ENCODE data around the gene FMN2.

The FMN2 gene

GRCh38 chr1:240385551-240385950 lies 293.9 kb downstream of the FMN2 start:
- Mint-ChIP-seq H3K4me3 (no peak overlapping the region), H3K27me3 (no peaks in the 10 kb centered on the region), H3K4me1 (ENCODE audit: low read depth) (no peaks in the 10 kb centered on the region), H3K9me3 (peaks cover 5% of the 10 kb centered on the region), H3K36me3 (ENCODE audit: low read depth) (peaks cover 3% of the 10 kb centered on the region), H3K27ac (no peak overlapping the region)
- DNase-seq: no peak

GRCh38 chr1:240385985-240386978 lies 294.6 kb downstream of the FMN2 start:
- no peaks in the 10 kb centered on the region for H3K27me3 Mint-ChIP-seq
- H3K36me3 Mint-ChIP-seq (ENCODE audit: low read depth): no peaks in the 10 kb centered on the region
- no peak overlapping the region for H3K4me3 Mint-ChIP-seq
- DNase-seq: no peak
- no peaks in the 10 kb centered on the region for H3K4me1 Mint-ChIP-seq (ENCODE audit: low read depth)
- H3K27ac Mint-ChIP-seq: no peak overlapping the region
- H3K9me3 Mint-ChIP-seq: peaks cover 5% of the 10 kb centered on the region

GRCh38 chr1:240387051-240387450 lies 295.4 kb downstream of the FMN2 start:
- Mint-ChIP-seq H3K27me3 (no peaks in the 10 kb centered on the region), H3K36me3 (ENCODE audit: low read depth) (no peaks in the 10 kb centered on the region), H3K4me1 (ENCODE audit: low read depth) (no peaks in the 10 kb centered on the region), H3K9me3 (no peaks in the 10 kb centered on the region), H3K27ac (no peak overlapping the region), H3K4me3 (no peak overlapping the region)
- no peak for DNase-seq

GRCh38 chr1:240391660-240392260 lies 300.1 kb downstream of the FMN2 start:
- no peaks in the 10 kb centered on the region for H3K36me3 Mint-ChIP-seq (ENCODE audit: low read depth)
- H3K4me1 Mint-ChIP-seq (ENCODE audit: low read depth): no peaks in the 10 kb centered on the region
- no peaks in the 10 kb centered on the region for H3K27me3 Mint-ChIP-seq
- no peak for DNase-seq
- peaks cover 4% of the 10 kb centered on the region for H3K9me3 Mint-ChIP-seq
- no peak overlapping the region for H3K27ac Mint-ChIP-seq
- H3K4me3 Mint-ChIP-seq: no peak overlapping the region

GRCh38 chr1:240394353-240394752 lies 302.7 kb downstream of the FMN2 start:
- Mint-ChIP-seq H3K27ac (no peak overlapping the region), H3K4me3 (no peak overlapping the region), H3K4me1 (ENCODE audit: low read depth) (no peaks in the 10 kb centered on the region), H3K27me3 (no peaks in the 10 kb centered on the region), H3K36me3 (ENCODE audit: low read depth) (no peaks in the 10 kb centered on the region), H3K9me3 (peaks cover 6% of the 10 kb centered on the region)
- DNase-seq: no peak

- no peaks in the 10 kb centered on the region for H3K36me3 Mint-ChIP-seq (ENCODE audit: low read depth)
- no peak overlapping the region for H3K4me3 Mint-ChIP-seq
- no peak for DNase-seq
- peaks cover 6% of the 10 kb centered on the region for H3K9me3 Mint-ChIP-seq
- no peak overlapping the region for H3K27ac Mint-ChIP-seq
- no peaks in the 10 kb centered on the region for H3K4me1 Mint-ChIP-seq (ENCODE audit: low read depth)
- H3K27me3 Mint-ChIP-seq: no peaks in the 10 kb centered on the region
Measured at GRCh38 chr1:240395336-240395735, 303.7 kb downstream of the FMN2 start.

GRCh38 chr1:240399381-240399780 lies 307.7 kb downstream of the FMN2 start:
- peaks cover 2% of the 10 kb centered on the region for H3K9me3 Mint-ChIP-seq
- DNase-seq: no peak
- no peaks in the 10 kb centered on the region for H3K36me3 Mint-ChIP-seq (ENCODE audit: low read depth)
- H3K27me3 Mint-ChIP-seq: no peaks in the 10 kb centered on the region
- H3K27ac Mint-ChIP-seq: no peak overlapping the region
- no peak overlapping the region for H3K4me3 Mint-ChIP-seq
- H3K4me1 Mint-ChIP-seq (ENCODE audit: low read depth): no peaks in the 10 kb centered on the region

- H3K27me3 Mint-ChIP-seq: no peaks in the 10 kb centered on the region
- no peaks in the 10 kb centered on the region for H3K4me1 Mint-ChIP-seq (ENCODE audit: low read depth)
- no peak overlapping the region for H3K27ac Mint-ChIP-seq
- no peaks in the 10 kb centered on the region for H3K36me3 Mint-ChIP-seq (ENCODE audit: low read depth)
- DNase-seq: no peak
- peaks cover 2% of the 10 kb centered on the region for H3K9me3 Mint-ChIP-seq
- H3K4me3 Mint-ChIP-seq: no peak overlapping the region
Measured at GRCh38 chr1:240401731-240402130, 310.0 kb downstream of the FMN2 start.

GRCh38 chr1:240402326-240402725 lies 310.6 kb downstream of the FMN2 start:
- Mint-ChIP-seq H3K9me3 (no peaks in the 10 kb centered on the region), H3K27ac (no peak overlapping the region), H3K36me3 (ENCODE audit: low read depth) (no peaks in the 10 kb centered on the region), H3K4me3 (no peak overlapping the region), H3K4me1 (ENCODE audit: low read depth) (no peaks in the 10 kb centered on the region), H3K27me3 (no peaks in the 10 kb centered on the region)
- DNase-seq: no peak

GRCh38 chr1:240404286-240404685 lies 312.6 kb downstream of the FMN2 start:
- Mint-ChIP-seq H3K27ac (no peak overlapping the region), H3K9me3 (no peaks in the 10 kb centered on the region), H3K4me3 (no peak overlapping the region), H3K36me3 (ENCODE audit: low read depth) (no peaks in the 10 kb centered on the region), H3K27me3 (no peaks in the 10 kb centered on the region), H3K4me1 (ENCODE audit: low read depth) (no peaks in the 10 kb centered on the region)
- no peak for DNase-seq

- no peak overlapping the region for H3K27ac Mint-ChIP-seq
- no peaks in the 10 kb centered on the region for H3K36me3 Mint-ChIP-seq (ENCODE audit: low read depth)
- DNase-seq: no peak
- H3K9me3 Mint-ChIP-seq: no peaks in the 10 kb centered on the region
- no peaks in the 10 kb centered on the region for H3K27me3 Mint-ChIP-seq
- H3K4me3 Mint-ChIP-seq: no peak overlapping the region
- no peaks in the 10 kb centered on the region for H3K4me1 Mint-ChIP-seq (ENCODE audit: low read depth)
Measured at GRCh38 chr1:240405751-240406150, 314.1 kb downstream of the FMN2 start.

GRCh38 chr1:240407407-240407806 lies 315.7 kb downstream of the FMN2 start:
- no peak for DNase-seq
- Mint-ChIP-seq H3K4me1 (ENCODE audit: low read depth) (no peaks in the 10 kb centered on the region), H3K4me3 (no peak overlapping the region), H3K9me3 (no peaks in the 10 kb centered on the region), H3K36me3 (ENCODE audit: low read depth) (no peaks in the 10 kb centered on the region), H3K27ac (no peak overlapping the region), H3K27me3 (no peaks in the 10 kb centered on the region)

GRCh38 chr1:240409615-240410014 lies 317.9 kb downstream of the FMN2 start:
- H3K9me3 Mint-ChIP-seq: no peaks in the 10 kb centered on the region
- no peaks in the 10 kb centered on the region for H3K4me1 Mint-ChIP-seq (ENCODE audit: low read depth)
- H3K36me3 Mint-ChIP-seq (ENCODE audit: low read depth): no peaks in the 10 kb centered on the region
- no peak for DNase-seq
- no peaks in the 10 kb centered on the region for H3K27me3 Mint-ChIP-seq
- H3K27ac Mint-ChIP-seq: no peak overlapping the region
- H3K4me3 Mint-ChIP-seq: no peak overlapping the region

- no peak for DNase-seq
- Mint-ChIP-seq H3K27me3 (no peaks in the 10 kb centered on the region), H3K27ac (no peak overlapping the region), H3K4me1 (ENCODE audit: low read depth) (no peaks in the 10 kb centered on the region), H3K9me3 (no peaks in the 10 kb centered on the region), H3K4me3 (no peak overlapping the region), H3K36me3 (ENCODE audit: low read depth) (no peaks in the 10 kb centered on the region)
Measured at GRCh38 chr1:240413732-240414131, 322.0 kb downstream of the FMN2 start.

GRCh38 chr1:240414237-240414636 lies 322.6 kb downstream of the FMN2 start:
- no peaks in the 10 kb centered on the region for H3K9me3 Mint-ChIP-seq
- DNase-seq: no peak
- H3K4me1 Mint-ChIP-seq (ENCODE audit: low read depth): no peaks in the 10 kb centered on the region
- H3K27ac Mint-ChIP-seq: no peak overlapping the region
- H3K4me3 Mint-ChIP-seq: no peak overlapping the region
- H3K36me3 Mint-ChIP-seq (ENCODE audit: low read depth): no peaks in the 10 kb centered on the region
- no peaks in the 10 kb centered on the region for H3K27me3 Mint-ChIP-seq
